Lower lobe of right lung (tissue), 2 donors: ENCODE results near the gene PHF1. TPM values are rescaled to one million over a fixed set of nuclear protein-coding genes. Genes with fewer than 3 reads are reported as not detected.
"Not testable (repeated sequence)": the region's sequence is repeated elsewhere in the genome, so short reads cannot be mapped to it uniquely, and the experiment has no call there.

Experiments used
- ATAC-seq, 2 donors: fragments of 200-7000 bp; cut with Tn5 transposase; one replicate each; pipeline ENCODE4 v1.9.1; 2020 to 2022; ENCODE audit warnings: mild to moderate bottlenecking in 2 of 2, moderate library complexity in 2 of 2
- DNase-seq: peaks from one replicate; pipeline ENCODE4 v3.0.0-alpha.2; 2020
- H3K27ac ChIP-seq: fragments of 200-600 bp; one replicate; pipeline ENCODE4 v1.8.0; 2022
- H3K27me3 ChIP-seq: fragments of 200-600 bp; one replicate; pipeline ENCODE4 v1.8.0; 2022; ENCODE audit warnings: low read depth
- H3K36me3 ChIP-seq: fragments of 200-600 bp; one replicate; pipeline ENCODE4 v1.8.0; 2022; ENCODE audit warnings: mild to moderate bottlenecking
- H3K4me1 ChIP-seq: fragments of 200-600 bp; one replicate; pipeline ENCODE4 v1.8.0; 2022
- H3K4me3 ChIP-seq: fragments of 200-600 bp; one replicate; pipeline ENCODE4 v1.8.0; 2022; ENCODE audit warnings: mild to moderate bottlenecking
- H3K9me3 ChIP-seq: fragments of 200-600 bp; one replicate; pipeline ENCODE4 v1.8.0; 2022
- intact Hi-C: fragments of 100-400 bp; cut with DNase I; formaldehyde crosslinking; loops from one replicate; pipeline ENCODE4 v1.11.0; 2022
- total RNA-seq: library from RNA; stranded (reverse); fragmentation: NEBNext Ultra II Directional; extraction: Animal tissue kit (Norgen Biotek cat#: 25700); gene quantifications from one replicate; pipeline ENCODE4 v1.2.1, GENCODE V29; 2021
- TF ChIP-seq, protein P1 (sequence below): fragments of 200-600 bp; IDR thresholded peaks from one replicate; pipeline ENCODE4 v1.8.0; 2022; ENCODE audit warnings: antibody characterized with exemption, mild to moderate bottlenecking
- donor health status: DM: no; HTN: yes; CAD: no; lungs with severe emphysema.

Gene PHF1
- total RNA-seq, 1 donor from 2014 or later = 69.7 TPM

- H3K27ac ChIP-seq = peak within 1 kb of the TSS; percentile 90
- TF ChIP-seq, protein P1, sequence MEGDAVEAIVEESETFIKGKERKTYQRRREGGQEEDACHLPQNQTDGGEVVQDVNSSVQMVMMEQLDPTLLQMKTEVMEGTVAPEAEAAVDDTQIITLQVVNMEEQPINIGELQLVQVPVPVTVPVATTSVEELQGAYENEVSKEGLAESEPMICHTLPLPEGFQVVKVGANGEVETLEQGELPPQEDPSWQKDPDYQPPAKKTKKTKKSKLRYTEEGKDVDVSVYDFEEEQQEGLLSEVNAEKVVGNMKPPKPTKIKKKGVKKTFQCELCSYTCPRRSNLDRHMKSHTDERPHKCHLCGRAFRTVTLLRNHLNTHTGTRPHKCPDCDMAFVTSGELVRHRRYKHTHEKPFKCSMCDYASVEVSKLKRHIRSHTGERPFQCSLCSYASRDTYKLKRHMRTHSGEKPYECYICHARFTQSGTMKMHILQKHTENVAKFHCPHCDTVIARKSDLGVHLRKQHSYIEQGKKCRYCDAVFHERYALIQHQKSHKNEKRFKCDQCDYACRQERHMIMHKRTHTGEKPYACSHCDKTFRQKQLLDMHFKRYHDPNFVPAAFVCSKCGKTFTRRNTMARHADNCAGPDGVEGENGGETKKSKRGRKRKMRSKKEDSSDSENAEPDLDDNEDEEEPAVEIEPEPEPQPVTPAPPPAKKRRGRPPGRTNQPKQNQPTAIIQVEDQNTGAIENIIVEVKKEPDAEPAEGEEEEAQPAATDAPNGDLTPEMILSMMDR = peak; percentile 97
- no peaks in the 10 kb centered on the region for H3K27me3 ChIP-seq
- peak; percentile 100 for DNase-seq
- peak; percentile 97 to 98 for ATAC-seq
- no peaks in the 10 kb centered on the region for H3K36me3 ChIP-seq
- intact Hi-C loops = no loop called here
- no peaks in the 10 kb centered on the region for H3K9me3 ChIP-seq
- peaks cover 17% of the 10 kb centered on the region for H3K4me1 ChIP-seq
- H3K4me3 ChIP-seq = peak within 1 kb of the TSS; percentile 60
Observed at GRCh38 chr6:33391278-33391921, 19.4 kb upstream of the PHF1 start, which contains the start of gene KIFC1. TSS of gene KIFC1 (plus strand) at chr6:33391823. CDS start at chr6:33391986, 163 bp downstream.

DNA sequence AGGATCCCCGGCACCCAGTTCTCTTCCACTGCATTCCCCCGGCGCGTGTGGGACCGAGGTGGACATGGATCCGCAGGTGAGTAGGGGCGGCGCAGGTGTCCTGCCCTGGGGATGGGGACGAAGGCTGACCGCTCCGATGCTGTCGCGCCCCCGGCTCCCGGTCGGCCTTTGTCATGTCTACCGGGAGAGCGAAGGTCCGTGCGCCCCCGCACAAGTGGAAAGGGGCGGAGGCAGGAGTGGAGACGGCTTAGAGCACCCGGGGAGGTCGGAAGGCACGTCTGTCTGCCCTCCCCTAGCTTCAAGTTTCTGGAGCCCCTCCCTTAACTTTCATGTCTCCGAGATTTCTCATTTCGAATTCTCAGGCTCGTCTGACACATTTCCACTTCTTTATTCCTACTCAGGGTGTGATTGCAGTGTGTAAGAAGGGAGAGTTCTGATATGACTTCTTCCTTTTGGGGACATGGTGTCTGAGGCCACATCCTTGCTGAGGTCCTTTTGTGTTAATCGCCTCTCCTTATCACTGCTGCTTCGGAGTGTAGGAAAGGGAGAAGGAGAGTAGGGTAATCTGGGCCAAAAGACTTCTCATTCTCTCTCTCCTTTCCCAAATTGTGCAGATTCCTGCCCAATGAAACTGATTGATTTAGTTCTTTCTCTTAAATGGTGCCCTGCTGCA, 18.8 kb upstream of the PHF1 start:
- H3K9me3 ChIP-seq = no peaks in the 10 kb centered on the region
- DNase-seq (no peak), ATAC-seq (no peak)
- H3K4me3 ChIP-seq = peak overlapping the region; percentile 60
- TF ChIP-seq, protein P1 = no peak
- H3K27ac ChIP-seq = peak overlapping the region; percentile 90
- peaks cover 17% of the 10 kb centered on the region for H3K4me1 ChIP-seq
- no peaks in the 10 kb centered on the region for H3K36me3 ChIP-seq
- intact Hi-C loops = no loop called here
- H3K27me3 ChIP-seq = no peaks in the 10 kb centered on the region

- Histone ChIP-seq H3K36me3 (no peaks in the 10 kb centered on the region), H3K9me3 (no peaks in the 10 kb centered on the region), H3K4me3 (peak overlapping the region; percentile 60), H3K27ac (no peak overlapping the region), H3K4me1 (peaks cover 17% of the 10 kb centered on the region), H3K27me3 (no peaks in the 10 kb centered on the region)
- ATAC-seq (no peak), DNase-seq (no peak)
- TF ChIP-seq, protein P1 = no peak
- intact Hi-C loops = no loop called here
Observed at GRCh38 chr6:33392595-33392948, 18.2 kb upstream of the PHF1 start.

DNA sequence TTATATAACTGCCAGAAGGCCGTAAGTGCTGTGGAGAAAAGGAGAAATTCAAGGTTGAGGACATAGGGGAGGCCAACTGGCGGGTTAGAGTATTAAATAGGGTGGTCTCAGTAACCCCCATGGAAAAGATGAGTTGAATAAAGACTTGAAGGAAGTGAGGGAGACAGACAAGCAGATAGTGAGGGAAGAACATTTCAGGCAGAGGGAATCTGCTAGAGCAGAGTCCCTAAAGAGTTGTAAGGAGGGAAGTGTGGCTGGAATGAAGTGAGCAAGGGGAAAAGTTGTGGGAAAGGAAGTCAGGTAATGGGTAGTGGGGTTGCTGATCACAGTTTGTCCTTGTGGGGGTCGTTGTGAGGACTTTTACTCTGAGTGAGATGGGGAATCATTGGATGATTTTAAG, 17.8 kb upstream of the PHF1 start:
- intact Hi-C loops = no loop called here
- TF ChIP-seq, protein P1 = no peak
- Histone ChIP-seq H3K4me1 (peaks cover 17% of the 10 kb centered on the region), H3K27ac (no peak overlapping the region), H3K36me3 (no peaks in the 10 kb centered on the region), H3K9me3 (no peaks in the 10 kb centered on the region), H3K4me3 (no peak overlapping the region), H3K27me3 (no peaks in the 10 kb centered on the region)
- ATAC-seq (no peak), DNase-seq (no peak)

- ATAC-seq (no peak), DNase-seq (no peak)
- H3K27ac ChIP-seq = no peak overlapping the region
- intact Hi-C loops = no loop called here
- no peaks in the 10 kb centered on the region for H3K9me3 ChIP-seq
- H3K4me1 ChIP-seq = peaks cover under 1% of the 10 kb centered on the region
- TF ChIP-seq, protein P1 = no peak
- H3K4me3 ChIP-seq = no peak overlapping the region
- no peaks in the 10 kb centered on the region for H3K27me3 ChIP-seq
- H3K36me3 ChIP-seq = no peaks in the 10 kb centered on the region
Observed at GRCh38 chr6:33397541-33397940, 13.3 kb upstream of the PHF1 start.

DNA sequence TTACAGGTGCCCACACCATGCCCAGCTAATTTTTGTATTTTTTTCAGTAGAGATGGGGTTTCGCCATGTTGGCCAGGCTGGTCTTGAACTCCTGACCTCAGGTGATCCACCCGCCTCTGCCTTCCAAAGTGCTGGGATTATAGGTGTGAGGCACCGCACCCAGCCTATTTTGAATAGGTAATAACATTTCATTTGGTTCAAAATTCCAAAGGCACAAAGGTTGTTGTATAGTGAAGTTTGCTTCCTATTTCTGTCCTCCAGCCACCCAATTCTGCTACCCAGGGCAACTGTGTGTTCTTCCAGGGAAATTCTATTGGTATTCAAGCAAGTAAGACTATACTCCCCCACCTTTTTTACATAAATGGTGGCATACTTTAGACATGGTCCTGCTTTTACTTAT, 12.2 kb upstream of the PHF1 start:
- H3K36me3 ChIP-seq, H3K27ac ChIP-seq, H3K4me1 ChIP-seq, H3K9me3 ChIP-seq, H3K4me3 ChIP-seq, intact Hi-C loops, DNase-seq, H3K27me3 ChIP-seq, ATAC-seq: not testable (repeated sequence)

DNA sequence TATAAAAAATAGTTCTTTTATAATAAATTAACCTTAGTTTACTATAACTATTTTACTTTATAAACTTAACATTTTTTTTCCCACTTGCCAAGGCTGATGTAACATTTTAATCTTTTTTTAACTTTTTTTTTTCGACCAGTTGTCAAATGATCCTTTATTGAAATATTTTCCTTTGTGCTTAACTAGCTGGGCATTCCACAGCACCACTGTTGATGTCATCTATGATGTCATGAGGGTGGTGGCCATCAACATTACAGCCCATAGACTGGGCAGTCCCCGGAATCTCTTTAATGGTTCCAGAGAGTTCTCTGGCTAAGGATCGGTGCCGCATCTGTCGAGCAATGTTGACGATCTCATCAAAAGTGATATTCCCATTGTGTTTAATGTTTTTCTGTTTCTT, 10.9 kb upstream of the PHF1 start:
- H3K27me3 ChIP-seq, DNase-seq, H3K4me3 ChIP-seq, H3K27ac ChIP-seq, H3K36me3 ChIP-seq, intact Hi-C loops, ATAC-seq, H3K4me1 ChIP-seq, H3K9me3 ChIP-seq: not testable (repeated sequence)
